CD14-positive monocyte (primary cell): ENCODE data around the gene ETFDH. TPM values are rescaled to one million over a fixed set of nuclear protein-coding genes. Genes with fewer than 3 reads are reported as not detected.

Experiments used
- DNase-seq, 3 donors: peaks; one replicate each; pipeline ENCODE4 v3.0.0-alpha.2; 2011 to 2022
- H2AFZ ChIP-seq: 2 replicates; pipeline ENCODE4 v1.6.0; 2012; ENCODE audit warnings: mild to moderate bottlenecking, low read depth, low read length, inconsistent platforms; ENCODE audit not compliant: insufficient read depth, poor library complexity, severe bottlenecking
- H3K27ac ChIP-seq, 2 donors: 1 replicate in 1 of 2; 2 replicates in 1 of 2; pipeline ENCODE4 v1.5.1; 2012 to 2013; ENCODE audit warnings: low read length in 2 of 2, control low read depth in 1 of 2, inconsistent platforms in 1 of 2, low read depth in 1 of 2, mild to moderate bottlenecking in 1 of 2
- H3K27me3 ChIP-seq, 2 donors: one replicate each; pipeline versions ENCODE4 v1.6.0 to v1.6.1; 2011 to 2013; ENCODE audit warnings: low read length in 2 of 2; ENCODE audit not compliant: control insufficient read depth in 2 of 2, insufficient read depth in 2 of 2
- H3K36me3 ChIP-seq, 2 donors: replicated peaks in 1 of 2; 1 replicate in 1 of 2; 2 replicates in 1 of 2; pipeline versions ENCODE4 v1.5.1 to v1.6.1; 2012 to 2013; ENCODE audit warnings: low read length in 2 of 2, control low read depth in 1 of 2, inconsistent platforms in 1 of 2, mild to moderate bottlenecking in 1 of 2; ENCODE audit not compliant: insufficient read depth in 2 of 2, control insufficient read depth in 1 of 2
- H3K4me1 ChIP-seq, 2 donors: 1 replicate in 1 of 2; 2 replicates in 1 of 2; pipeline versions ENCODE4 v1.5.1 to v1.6.1; 2012 to 2013; ENCODE audit warnings: low read length in 2 of 2, control low read depth in 1 of 2, inconsistent platforms in 1 of 2, mild to moderate bottlenecking in 1 of 2, moderate library complexity in 1 of 2; ENCODE audit not compliant: insufficient read depth in 2 of 2, control insufficient read depth in 1 of 2
- H3K4me2 ChIP-seq: replicated peaks from 2 replicates; pipeline ENCODE3; 2012; ENCODE audit warnings: low read length, moderate library complexity, mild to moderate bottlenecking; ENCODE audit not compliant: poor library complexity, severe bottlenecking; ENCODE audit errors: extremely low read depth
- H3K4me3 ChIP-seq, 3 experiments: fragments of 200-600 bp in 1 of 3; sonication (generic) in 1 of 3; replicated peaks in 1 of 3; 1 replicate in 2 of 3; 2 replicates in 1 of 3; pipeline ENCODE4 v1.5.1; 2011 to 2013; ENCODE audit warnings: low read length in 3 of 3, mild to moderate bottlenecking in 3 of 3, control low read depth in 2 of 3, low read depth in 2 of 3, inconsistent platforms in 1 of 3, moderate library complexity in 1 of 3
- H3K79me2 ChIP-seq: 2 replicates; pipeline ENCODE4 v1.6.0; 2012; ENCODE audit warnings: mild to moderate bottlenecking, control low read depth, inconsistent platforms, low read length, moderate library complexity; ENCODE audit not compliant: insufficient read depth
- H3K9ac ChIP-seq: 2 replicates; pipeline ENCODE4 v1.6.0; 2017; ENCODE audit warnings: low read length, mild to moderate bottlenecking; ENCODE audit not compliant: insufficient read depth, poor library complexity, severe bottlenecking
- H3K9me3 ChIP-seq, 2 donors: replicated peaks in 1 of 2; 1 replicate in 1 of 2; 2 replicates in 1 of 2; pipeline versions ENCODE4 v1.5.1 to v1.6.1; 2012 to 2013; ENCODE audit warnings: low read length in 2 of 2, control low read depth in 1 of 2; ENCODE audit not compliant: control insufficient read depth in 1 of 2, insufficient read depth in 1 of 2
- H4K20me1 ChIP-seq: 2 replicates; pipeline ENCODE4 v1.6.0; 2012; ENCODE audit warnings: mild to moderate bottlenecking, low read length, control low read depth, moderate library complexity; ENCODE audit not compliant: insufficient read depth
- H3K27ac Mint-ChIP-seq, 7 donors: one replicate each; pipeline ENCODE4 v1.8.0; 2020; ENCODE audit warnings: mild to moderate bottlenecking in 7 of 7, mixed read lengths in 7 of 7, moderate library complexity in 6 of 7, inconsistent platforms in 2 of 7
- H3K27me3 Mint-ChIP-seq, 3 donors: one replicate each; pipeline ENCODE4 v1.8.0; 2021 to 2022; ENCODE audit warnings: low read depth in 3 of 3, mild to moderate bottlenecking in 3 of 3, mixed read lengths in 3 of 3, moderate library complexity in 3 of 3, inconsistent platforms in 1 of 3
- H3K36me3 Mint-ChIP-seq, 2 donors: one replicate each; pipeline ENCODE4 v1.8.0; 2020; ENCODE audit warnings: mixed read lengths in 2 of 2, inconsistent platforms in 1 of 2, mild to moderate bottlenecking in 1 of 2
- H3K4me1 Mint-ChIP-seq: one replicate; pipeline ENCODE4 v1.8.0; 2020; ENCODE audit warnings: mild to moderate bottlenecking, mixed read lengths
- H3K4me3 Mint-ChIP-seq, 2 donors: one replicate each; pipeline ENCODE4 v1.8.0; 2020; ENCODE audit warnings: mild to moderate bottlenecking in 2 of 2, mixed read lengths in 2 of 2, moderate library complexity in 1 of 2
- H3K9me3 Mint-ChIP-seq, 7 donors: one replicate each; pipeline ENCODE4 v1.8.0; 2020 to 2022; ENCODE audit warnings: mixed read lengths in 7 of 7, mild to moderate bottlenecking in 6 of 7, moderate library complexity in 6 of 7, inconsistent platforms in 2 of 7
- CTCF ChIP-seq: fragments of 200-600 bp; IDR thresholded peaks from one replicate; pipeline ENCODE4 v1.8.0; 2022; ENCODE audit warnings: antibody characterized with exemption, mild to moderate bottlenecking
- WGBS: methylation state at CpG from one replicate; pipeline ENCODE4 v1.1.5; 2013; ENCODE audit warnings: missing lambda C conversion rate; ENCODE audit not compliant: insufficient coverage; 5-methylcytosine and 5-hydroxymethylcytosine counted together
- intact Hi-C, 2 donors: fragments of 100-400 bp; cut with micrococcal nuclease; formaldehyde crosslinking; loops; one replicate each; pipeline versions ENCODE4 v1.15.0 to v1.15.1; 2023
- polyA plus RNA-seq, 3 donors: library from polyadenylated mRNA; depleted of rRNA in 1 of 3; unstranded in 2 of 3; stranded (reverse) in 1 of 3; fragments of 300-500 nt in 2 of 3; fragments of >200 nt in 1 of 3; fragmentation: Illumina TruSeq in 2 of 3; gene quantifications; 1 replicate in 2 of 3; 2 replicates in 1 of 3; pipeline ENCODE4 v1.2.3, GENCODE V29; 2012 to 2021

The ETFDH gene
- polyA plus RNA-seq, 3 donors = 11.9 to 17.8 (median 16.8) TPM

- no peak overlapping the region for H3K27ac ChIP-seq
- peak; percentile 88 for TF ChIP-seq CTCF
- H3K4me1 Mint-ChIP-seq = peaks cover 2% of the 10 kb centered on the region
- no peaks in the 10 kb centered on the region for H4K20me1 ChIP-seq
- no peaks in the 10 kb centered on the region for H3K36me3 Mint-ChIP-seq
- no peak overlapping the region for H3K4me3 Mint-ChIP-seq
- H3K36me3 ChIP-seq = no peaks in the 10 kb centered on the region
- peak; percentile 51 to 71 (median 66) for DNase-seq
- peaks cover under 1 to 8% (median 4%) of the 10 kb centered on the region in 3 donors for H3K27me3 Mint-ChIP-seq
- no peak overlapping the region for H3K9ac ChIP-seq
- peaks cover 0 to 4% of the 10 kb centered on the region in 2 donors for H3K27me3 ChIP-seq
- H3K4me3 ChIP-seq = no peak overlapping the region
- no peak overlapping the region for H3K4me2 ChIP-seq
- H3K9me3 Mint-ChIP-seq = no peaks in the 10 kb centered on the region
- H3K27ac Mint-ChIP-seq = no peak overlapping the region
- H3K79me2 ChIP-seq = no peaks in the 10 kb centered on the region
- no peak overlapping the region for H2AFZ ChIP-seq
- no peaks in the 10 kb centered on the region for H3K4me1 ChIP-seq
- intact Hi-C loops = loop anchor here (5.0 to 10.0 kb wide), 4 partner anchors 55 to 475 kb away; partner anchors contain the start of genes C4orf46 (in 1 of the 2) and ETFDH (in 1 of the 2)
- no peaks in the 10 kb centered on the region for H3K9me3 ChIP-seq
- WGBS = 10% methylated on average over 2 of the region's 5 CpGs
Measured at GRCh38 chr4:158729716-158730559, 57.8 kb downstream of the ETFDH start.

- H3K4me1 Mint-ChIP-seq = no peaks in the 10 kb centered on the region
- peaks cover 0 to 13% (median 9%) of the 10 kb centered on the region in 7 donors for H3K9me3 Mint-ChIP-seq
- Histone ChIP-seq H3K27me3 (no peaks in the 10 kb centered on the region), H3K4me1 (no peaks in the 10 kb centered on the region), H3K36me3 (no peaks in the 10 kb centered on the region), H3K9me3 (peaks cover 5 to 8% of the 10 kb centered on the region in 2 donors), H2AFZ (no peak overlapping the region), H3K4me3 (no peak overlapping the region), H4K20me1 (no peaks in the 10 kb centered on the region), H3K27ac (no peak overlapping the region), H3K9ac (no peak overlapping the region), H3K4me2 (no peak overlapping the region), H3K79me2 (no peaks in the 10 kb centered on the region)
- no peak overlapping the region for H3K27ac Mint-ChIP-seq
- H3K36me3 Mint-ChIP-seq = no peaks in the 10 kb centered on the region
- 100% methylated on average over 1 of the region's 2 CpGs for WGBS
- intact Hi-C loops = no loop called here
- DNase-seq = no peak
- H3K27me3 Mint-ChIP-seq = peaks cover 0 to 3% (median 1%) of the 10 kb centered on the region in 3 donors
- no peak for TF ChIP-seq CTCF
- H3K4me3 Mint-ChIP-seq = no peak overlapping the region
Measured at GRCh38 chr4:158738866-158739265, 66.8 kb downstream of the ETFDH start.
